Measurements from ENCODE around the gene TTC34. TPM values are rescaled to one million over a fixed set of nuclear protein-coding genes. Genes with fewer than 3 reads are reported as not detected.

The TTC34 gene
- total and polyA plus RNA-seq, 2 experiments from 2014 or later: 0.08 to 0.35 TPM

GRCh38 chr1:2642131-2642559 lies 159.3 kb downstream of the TTC34 start:
- peak overlapping the region; percentile 80 for H3K4me3 Mint-ChIP-seq
- no peak overlapping the region for H3K27ac Mint-ChIP-seq
- peaks cover 30% of the 10 kb centered on the region for H3K9me3 Mint-ChIP-seq
- H3K9me2 ChIP-seq (ENCODE audit: insufficient read depth): no peaks in the 10 kb centered on the region
- H3K4me2 ChIP-seq: peak overlapping the region; percentile 89
- H3K27me3 Mint-ChIP-seq (ENCODE audit: insufficient read depth, low read depth, poor library complexity): peaks cover 17% of the 10 kb centered on the region
- no peaks in the 10 kb centered on the region for H3K36me3 ChIP-seq (ENCODE audit: insufficient read depth)
- H3K79me2 ChIP-seq (replicated peaks; ENCODE audit: insufficient read depth): no peaks in the 10 kb centered on the region
- peaks cover 2% of the 10 kb centered on the region; the same call in 1 of the 3 replicates for H3K4me1 Mint-ChIP-seq
- H4K20me1 ChIP-seq (replicated peaks; ENCODE audit: insufficient read depth): 0 out of 2 replicates have a peak, but pooled peaks cover 2% of the 10 kb centered on the region
- H3K4me1 ChIP-seq (ENCODE audit: insufficient read depth): no peaks in the 10 kb centered on the region; the same call in 1 of the 2 replicates
- DNase-seq (ENCODE audit: low spot score) (no peak), ATAC-seq (peak; percentile 4; the same call in 2 of the 3 replicates)
- no peak overlapping the region for H3K27ac ChIP-seq (ENCODE audit: low read depth)
- H2AFZ ChIP-seq: peak overlapping the region; percentile 90; the same call in 1 of the 2 replicates
- no peak for TF ChIP-seq STAT1 (IDR thresholded peaks at IDR 0.05; ENCODE audit: unreplicated experiment)
- no peak for TF ChIP-seq POLR2AphosphoS5 (IDR thresholded peaks at IDR 0.05; ENCODE audit: low read depth)
- TF ChIP-seq EZH2 (IDR thresholded peaks at IDR 0.05; ENCODE audit: low read depth, unreplicated experiment): no peak
- no peak for TF ChIP-seq EZH2phosphoT487 (IDR thresholded peaks at IDR 0.05; ENCODE audit: unreplicated experiment)
- no peak for TF ChIP-seq JUNB (IDR thresholded peaks at IDR 0.05; ENCODE audit: unreplicated experiment)
- no peak for TF ChIP-seq ETS1 (IDR thresholded peaks at IDR 0.05)
- no peak for TF ChIP-seq CREB1 (CRISPR knock-in tag; IDR thresholded peaks at IDR 0.05; ENCODE audit: low read depth)
- no peak for TF ChIP-seq ZNF331 (CRISPR knock-in tag; IDR thresholded peaks at IDR 0.05; ENCODE audit: low read depth)
- TF ChIP-seq, protein P1, sequence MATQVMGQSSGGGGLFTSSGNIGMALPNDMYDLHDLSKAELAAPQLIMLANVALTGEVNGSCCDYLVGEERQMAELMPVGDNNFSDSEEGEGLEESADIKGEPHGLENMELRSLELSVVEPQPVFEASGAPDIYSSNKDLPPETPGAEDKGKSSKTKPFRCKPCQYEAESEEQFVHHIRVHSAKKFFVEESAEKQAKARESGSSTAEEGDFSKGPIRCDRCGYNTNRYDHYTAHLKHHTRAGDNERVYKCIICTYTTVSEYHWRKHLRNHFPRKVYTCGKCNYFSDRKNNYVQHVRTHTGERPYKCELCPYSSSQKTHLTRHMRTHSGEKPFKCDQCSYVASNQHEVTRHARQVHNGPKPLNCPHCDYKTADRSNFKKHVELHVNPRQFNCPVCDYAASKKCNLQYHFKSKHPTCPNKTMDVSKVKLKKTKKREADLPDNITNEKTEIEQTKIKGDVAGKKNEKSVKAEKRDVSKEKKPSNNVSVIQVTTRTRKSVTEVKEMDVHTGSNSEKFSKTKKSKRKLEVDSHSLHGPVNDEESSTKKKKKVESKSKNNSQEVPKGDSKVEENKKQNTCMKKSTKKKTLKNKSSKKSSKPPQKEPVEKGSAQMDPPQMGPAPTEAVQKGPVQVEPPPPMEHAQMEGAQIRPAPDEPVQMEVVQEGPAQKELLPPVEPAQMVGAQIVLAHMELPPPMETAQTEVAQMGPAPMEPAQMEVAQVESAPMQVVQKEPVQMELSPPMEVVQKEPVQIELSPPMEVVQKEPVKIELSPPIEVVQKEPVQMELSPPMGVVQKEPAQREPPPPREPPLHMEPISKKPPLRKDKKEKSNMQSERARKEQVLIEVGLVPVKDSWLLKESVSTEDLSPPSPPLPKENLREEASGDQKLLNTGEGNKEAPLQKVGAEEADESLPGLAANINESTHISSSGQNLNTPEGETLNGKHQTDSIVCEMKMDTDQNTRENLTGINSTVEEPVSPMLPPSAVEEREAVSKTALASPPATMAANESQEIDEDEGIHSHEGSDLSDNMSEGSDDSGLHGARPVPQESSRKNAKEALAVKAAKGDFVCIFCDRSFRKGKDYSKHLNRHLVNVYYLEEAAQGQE (IDR thresholded peaks at IDR 0.05; ENCODE audit: unreplicated experiment): no peak
- no peak for TF ChIP-seq CTCF (conservative IDR thresholded peaks at IDR 0.05; ENCODE audit: low read depth in 2 of 2)
- TF ChIP-seq NANOG (IDR thresholded peaks at IDR 0.05; ENCODE audit: borderline replicate concordance): no peak
- TF ChIP-seq ZNF114 (CRISPR knock-in tag; IDR thresholded peaks at IDR 0.05): no peak
- TF ChIP-seq, protein P2, sequence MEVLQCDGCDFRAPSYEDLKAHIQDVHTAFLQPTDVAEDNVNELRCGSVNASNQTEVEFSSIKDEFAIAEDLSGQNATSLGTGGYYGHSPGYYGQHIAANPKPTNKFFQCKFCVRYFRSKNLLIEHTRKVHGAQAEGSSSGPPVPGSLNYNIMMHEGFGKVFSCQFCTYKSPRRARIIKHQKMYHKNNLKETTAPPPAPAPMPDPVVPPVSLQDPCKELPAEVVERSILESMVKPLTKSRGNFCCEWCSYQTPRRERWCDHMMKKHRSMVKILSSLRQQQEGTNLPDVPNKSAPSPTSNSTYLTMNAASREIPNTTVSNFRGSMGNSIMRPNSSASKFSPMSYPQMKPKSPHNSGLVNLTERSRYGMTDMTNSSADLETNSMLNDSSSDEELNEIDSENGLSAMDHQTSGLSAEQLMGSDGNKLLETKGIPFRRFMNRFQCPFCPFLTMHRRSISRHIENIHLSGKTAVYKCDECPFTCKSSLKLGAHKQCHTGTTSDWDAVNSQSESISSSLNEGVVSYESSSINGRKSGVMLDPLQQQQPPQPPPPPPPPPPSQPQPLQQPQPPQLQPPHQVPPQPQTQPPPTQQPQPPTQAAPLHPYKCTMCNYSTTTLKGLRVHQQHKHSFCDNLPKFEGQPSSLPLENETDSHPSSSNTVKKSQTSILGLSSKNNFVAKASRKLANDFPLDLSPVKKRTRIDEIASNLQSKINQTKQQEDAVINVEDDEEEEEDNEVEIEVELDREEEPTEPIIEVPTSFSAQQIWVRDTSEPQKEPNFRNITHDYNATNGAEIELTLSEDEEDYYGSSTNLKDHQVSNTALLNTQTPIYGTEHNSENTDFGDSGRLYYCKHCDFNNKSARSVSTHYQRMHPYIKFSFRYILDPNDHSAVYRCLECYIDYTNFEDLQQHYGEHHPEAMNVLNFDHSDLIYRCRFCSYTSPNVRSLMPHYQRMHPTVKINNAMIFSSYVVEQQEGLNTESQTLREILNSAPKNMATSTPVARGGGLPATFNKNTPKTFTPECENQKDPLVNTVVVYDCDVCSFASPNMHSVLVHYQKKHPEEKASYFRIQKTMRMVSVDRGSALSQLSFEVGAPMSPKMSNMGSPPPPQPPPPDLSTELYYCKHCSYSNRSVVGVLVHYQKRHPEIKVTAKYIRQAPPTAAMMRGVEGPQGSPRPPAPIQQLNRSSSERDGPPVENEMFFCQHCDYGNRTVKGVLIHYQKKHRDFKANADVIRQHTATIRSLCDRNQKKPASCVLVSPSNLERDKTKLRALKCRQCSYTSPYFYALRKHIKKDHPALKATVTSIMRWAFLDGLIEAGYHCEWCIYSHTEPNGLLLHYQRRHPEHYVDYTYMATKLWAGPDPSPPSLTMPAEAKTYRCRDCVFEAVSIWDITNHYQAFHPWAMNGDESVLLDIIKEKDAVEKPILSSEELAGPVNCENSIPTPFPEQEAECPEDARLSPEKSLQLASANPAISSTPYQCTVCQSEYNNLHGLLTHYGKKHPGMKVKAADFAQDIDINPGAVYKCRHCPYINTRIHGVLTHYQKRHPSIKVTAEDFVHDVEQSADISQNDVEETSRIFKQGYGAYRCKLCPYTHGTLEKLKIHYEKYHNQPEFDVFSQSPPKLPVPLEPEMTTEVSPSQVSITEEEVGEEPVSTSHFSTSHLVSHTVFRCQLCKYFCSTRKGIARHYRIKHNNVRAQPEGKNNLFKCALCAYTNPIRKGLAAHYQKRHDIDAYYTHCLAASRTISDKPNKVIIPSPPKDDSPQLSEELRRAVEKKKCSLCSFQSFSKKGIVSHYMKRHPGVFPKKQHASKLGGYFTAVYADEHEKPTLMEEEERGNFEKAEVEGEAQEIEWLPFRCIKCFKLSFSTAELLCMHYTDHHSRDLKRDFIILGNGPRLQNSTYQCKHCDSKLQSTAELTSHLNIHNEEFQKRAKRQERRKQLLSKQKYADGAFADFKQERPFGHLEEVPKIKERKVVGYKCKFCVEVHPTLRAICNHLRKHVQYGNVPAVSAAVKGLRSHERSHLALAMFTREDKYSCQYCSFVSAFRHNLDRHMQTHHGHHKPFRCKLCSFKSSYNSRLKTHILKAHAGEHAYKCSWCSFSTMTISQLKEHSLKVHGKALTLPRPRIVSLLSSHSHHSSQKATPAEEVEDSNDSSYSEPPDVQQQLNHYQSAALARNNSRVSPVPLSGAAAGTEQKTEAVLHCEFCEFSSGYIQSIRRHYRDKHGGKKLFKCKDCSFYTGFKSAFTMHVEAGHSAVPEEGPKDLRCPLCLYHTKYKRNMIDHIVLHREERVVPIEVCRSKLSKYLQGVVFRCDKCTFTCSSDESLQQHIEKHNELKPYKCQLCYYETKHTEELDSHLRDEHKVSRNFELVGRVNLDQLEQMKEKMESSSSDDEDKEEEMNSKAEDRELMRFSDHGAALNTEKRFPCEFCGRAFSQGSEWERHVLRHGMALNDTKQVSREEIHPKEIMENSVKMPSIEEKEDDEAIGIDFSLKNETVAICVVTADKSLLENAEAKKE (CRISPR knock-in tag; IDR thresholded peaks at IDR 0.05): no peak
- peaks cover 19% of the 10 kb centered on the region for H3K27me3 ChIP-seq (ENCODE audit: insufficient read depth)
- peak overlapping the region; percentile 82 for H3K4me3 ChIP-seq
- no peaks in the 10 kb centered on the region for H3F3A ChIP-seq (replicated peaks; ENCODE audit: low read depth)
- peaks cover 4% of the 10 kb centered on the region for H3K36me3 Mint-ChIP-seq (ENCODE audit: low read depth)
